Neural cell (in vitro differentiated cells): Measurements from ENCODE around the gene TCTN1.

Experiments used
- EP300 ChIP-seq: fragments of 450-650 bp; conservative IDR thresholded peaks from 2 replicates; pipeline ENCODE4 v1.6.1; 2014; ENCODE audit warnings: antibody characterized with exemption, mild to moderate bottlenecking, moderate library complexity; ENCODE audit not compliant: poor library complexity, severe bottlenecking
- EZH2 ChIP-seq: fragments of 200-600, 300-800 bp; shearing (Covaris generic), sonication (generic); IDR thresholded peaks from 2 replicates; pipeline ENCODE4 v1.6.1; 2014; ENCODE audit warnings: antibody characterized with exemption, low read length, borderline replicate concordance, mild to moderate bottlenecking; ENCODE audit not compliant: insufficient read depth, poor library complexity, severe bottlenecking
- POLR2AphosphoS5 ChIP-seq: IDR thresholded peaks from 2 replicates; pipeline ENCODE4 v1.6.1; 2012
- REST ChIP-seq: IDR thresholded peaks from 2 replicates; pipeline ENCODE4 v1.6.1; 2012; ENCODE audit warnings: borderline replicate concordance
- TAF1 ChIP-seq: IDR thresholded peaks from 2 replicates; pipeline ENCODE4 v1.6.1; 2012; ENCODE audit warnings: low read depth

- TF ChIP-seq REST = no peak
- TF ChIP-seq EZH2 = no peak
- no peak for TF ChIP-seq EP300
- TF ChIP-seq TAF1 = no peak
- no peak for TF ChIP-seq POLR2AphosphoS5
These were observed 73.7 kb downstream of the TCTN1 start for GRCh38 chr12:110687396-110688169.
